H9 (cell line): ENCODE data around the gene PSMB7. TPM values are rescaled to one million over a fixed set of nuclear protein-coding genes. Genes with fewer than 3 reads are reported as not detected.
A peak's percentile ranks its signal among the peaks of the same experiment; 100 is the strongest.

Source experiments
- DNase-seq: peaks from one replicate; pipeline ENCODE4 v3.0.0-alpha.2; 2017
- H2AFZ ChIP-seq: one replicate; pipeline ENCODE4 v1.6.1; 2013; ENCODE audit warnings: mild to moderate bottlenecking, low read length, control low read depth, moderate library complexity
- H2AK5ac ChIP-seq: 2 replicates; pipeline ENCODE4 v1.6.1; 2013; ENCODE audit warnings: low read length, control low read depth, mixed read lengths; ENCODE audit not compliant: insufficient read length
- H2BK120ac ChIP-seq: one replicate; pipeline ENCODE4 v1.6.1; 2013; ENCODE audit warnings: low read depth, mild to moderate bottlenecking, low read length, control low read depth, inconsistent platforms; ENCODE audit not compliant: poor library complexity, severe bottlenecking
- H2BK12ac ChIP-seq: 2 replicates; pipeline ENCODE4 v1.6.1; 2013; ENCODE audit warnings: low read length, control low read depth, mixed read lengths, low read depth; ENCODE audit not compliant: insufficient read length
- H2BK15ac ChIP-seq: 2 replicates; pipeline ENCODE4 v1.6.1; 2013; ENCODE audit warnings: low read depth, low read length, control low read depth
- H2BK20ac ChIP-seq: one replicate; pipeline ENCODE4 v1.6.1; 2013; ENCODE audit warnings: low read depth, mild to moderate bottlenecking, low read length, control low read depth, inconsistent platforms; ENCODE audit not compliant: poor library complexity, severe bottlenecking
- H2BK5ac ChIP-seq: 2 replicates; pipeline ENCODE4 v1.6.1; 2013; ENCODE audit warnings: low read length, control low read depth, mixed read lengths; ENCODE audit not compliant: insufficient read length
- H3K14ac ChIP-seq: 2 replicates; pipeline ENCODE4 v1.6.1; 2013; ENCODE audit warnings: low read length, control low read depth; ENCODE audit not compliant: insufficient read depth
- H3K18ac ChIP-seq: 2 replicates; pipeline ENCODE4 v1.6.1; 2013; ENCODE audit warnings: low read depth, mild to moderate bottlenecking, mixed read lengths, low read length, control low read depth; ENCODE audit not compliant: insufficient read length
- H3K23ac ChIP-seq: 2 replicates; pipeline ENCODE4 v1.6.1; 2013; ENCODE audit warnings: low read length, control low read depth, mixed read lengths, low read depth; ENCODE audit not compliant: insufficient read length
- H3K23me2 ChIP-seq: 2 replicates; pipeline ENCODE4 v1.6.1; 2013; ENCODE audit warnings: low read depth, mild to moderate bottlenecking, mixed read lengths, low read length, control low read depth; ENCODE audit not compliant: insufficient read length, poor library complexity, severe bottlenecking
- H3K27ac ChIP-seq: 2 replicates; pipeline ENCODE4 v1.5.1; 2013; ENCODE audit warnings: low read length, control low read depth, mixed read lengths, low read depth; ENCODE audit not compliant: insufficient read length
- H3K27me3 ChIP-seq: 2 replicates; pipeline ENCODE4 v1.6.1; 2013; ENCODE audit warnings: low read length, control low read depth, inconsistent platforms; ENCODE audit not compliant: insufficient read depth
- H3K4ac ChIP-seq: 2 replicates; pipeline ENCODE4 v1.6.1; 2013; ENCODE audit warnings: low read depth, mild to moderate bottlenecking, control low read depth, inconsistent platforms, low read length, moderate library complexity
- H3K4me1 ChIP-seq: 2 replicates; pipeline ENCODE4 v1.6.1; 2013; ENCODE audit warnings: low read length, control low read depth, inconsistent platforms; ENCODE audit not compliant: insufficient read depth
- H3K4me2 ChIP-seq: 2 replicates; pipeline ENCODE4 v1.6.1; 2013; ENCODE audit warnings: low read length, control low read depth, mixed read lengths; ENCODE audit not compliant: insufficient read length, insufficient read depth
- H3K56ac ChIP-seq: 2 replicates; pipeline ENCODE4 v1.6.1; 2013; ENCODE audit warnings: low read depth, mild to moderate bottlenecking, mixed read lengths, low read length, control low read depth; ENCODE audit not compliant: insufficient read length
- H3K79me1 ChIP-seq: 2 replicates; pipeline ENCODE4 v1.6.1; 2013; ENCODE audit warnings: low read depth, mild to moderate bottlenecking, moderate library complexity, low read length, control low read depth, inconsistent platforms; ENCODE audit not compliant: insufficient read depth, poor library complexity, severe bottlenecking
- H3K79me2 ChIP-seq: 2 replicates; pipeline ENCODE4 v1.6.1; 2013; ENCODE audit warnings: low read length, control low read depth, inconsistent platforms; ENCODE audit not compliant: insufficient read depth
- H3K9ac ChIP-seq: 2 replicates; pipeline ENCODE4 v1.6.1; 2013; ENCODE audit warnings: low read length, control low read depth, mixed read lengths; ENCODE audit not compliant: insufficient read length; ENCODE audit errors: extremely low read depth
- H3K9me3 ChIP-seq: one replicate; pipeline ENCODE4 v1.6.1; 2013; ENCODE audit warnings: low read depth, low read length, inconsistent platforms; ENCODE audit not compliant: control insufficient read depth
- H3T11ph ChIP-seq: one replicate; pipeline ENCODE4 v1.6.1; 2013; ENCODE audit warnings: mild to moderate bottlenecking, low read length, control low read depth, inconsistent platforms
- H4K20me1 ChIP-seq: one replicate; pipeline ENCODE4 v1.6.1; 2013; ENCODE audit not compliant: control insufficient read depth, insufficient read length, insufficient read depth
- H4K5ac ChIP-seq: 2 replicates; pipeline ENCODE4 v1.6.1; 2013; ENCODE audit warnings: low read depth, mild to moderate bottlenecking, mixed read lengths, low read length, control low read depth; ENCODE audit not compliant: insufficient read length
- H4K8ac ChIP-seq: replicated peaks from 2 replicates; pipeline ENCODE4 v1.6.1; 2013; ENCODE audit warnings: low read length, control low read depth, mixed read lengths, low read depth; ENCODE audit not compliant: insufficient read length
- H4K91ac ChIP-seq: 2 replicates; pipeline ENCODE4 v1.6.1; 2013; ENCODE audit warnings: low read depth, mild to moderate bottlenecking, moderate library complexity, mixed read lengths, low read length, control low read depth; ENCODE audit not compliant: insufficient read length
- H3K27ac Mint-ChIP-seq, 3 experiments: 2 replicates in 2 of 3; 3 replicates in 1 of 3; pipeline ENCODE4 v1.8.0; 2020 to 2021; ENCODE audit warnings: mixed read lengths in 3 of 3, mild to moderate bottlenecking in 1 of 3, moderate library complexity in 1 of 3
- H3K27me3 Mint-ChIP-seq: 2 replicates; pipeline ENCODE4 v1.8.0; 2021; ENCODE audit warnings: low read depth, mild to moderate bottlenecking, moderate library complexity, mixed read lengths
- H3K36me3 Mint-ChIP-seq, 3 experiments: 2 replicates in 2 of 3; 3 replicates in 1 of 3; pipeline ENCODE4 v1.8.0; 2020 to 2021; ENCODE audit warnings: low read depth in 3 of 3, mixed read lengths in 3 of 3; ENCODE audit not compliant: insufficient read depth in 1 of 3
- H3K4me1 Mint-ChIP-seq, 2 experiments: 2 replicates each; pipeline ENCODE4 v1.8.0; 2020; ENCODE audit warnings: mixed read lengths in 2 of 2
- H3K4me3 Mint-ChIP-seq, 2 experiments: 2 replicates in 1 of 2; 3 replicates in 1 of 2; pipeline ENCODE4 v1.8.0; 2020 to 2021; ENCODE audit warnings: mild to moderate bottlenecking in 2 of 2, mixed read lengths in 2 of 2, moderate library complexity in 1 of 2
- H3K9me3 Mint-ChIP-seq, 2 experiments: 2 replicates in 1 of 2; 3 replicates in 1 of 2; pipeline ENCODE4 v1.8.0; 2020; ENCODE audit warnings: mild to moderate bottlenecking in 2 of 2, mixed read lengths in 2 of 2, moderate library complexity in 1 of 2
- CTCF ChIP-seq: fragments of 200-600 bp; sonication (generic); conservative IDR thresholded peaks from 3 replicates; pipeline ENCODE4 v1.8.0; 2021; ENCODE audit warnings: antibody characterized with exemption, mild to moderate bottlenecking
- WGBS: extraction: QIAGEN DNeasy Blood & Tissue Kit; methylation state at CpG from one replicate; pipeline ENCODE4 v1.1.7; 2013; ENCODE audit warnings: missing lambda C conversion rate, low lambda C conversion rate, mixed read lengths; ENCODE audit not compliant: insufficient read length; ENCODE audit errors: extremely low coverage; 5-methylcytosine and 5-hydroxymethylcytosine counted together
- total RNA-seq: library from RNA; stranded (reverse); gene quantifications from 2 replicates; pipeline ENCODE4 v1.2.1, GENCODE V29; 2021

PSMB7 gene
- total RNA-seq, 1 experiment from 2014 or later, result 209 TPM

- Histone ChIP-seq H3K4me1 (no peaks in the 10 kb centered on the region), H3K79me1 (no peaks in the 10 kb centered on the region), H3K9ac (no peak overlapping the region), H2AK5ac (no peak overlapping the region), H2AFZ (no peak overlapping the region), H2BK5ac (no peak overlapping the region), H3K14ac (no peak overlapping the region), H2BK120ac (no peak overlapping the region), H4K5ac (no peak overlapping the region), H3T11ph (no peak overlapping the region), H4K8ac (no peak overlapping the region), H3K23ac (no peak overlapping the region), H4K20me1 (no peaks in the 10 kb centered on the region), H3K27ac (no peak overlapping the region), H3K4ac (no peak overlapping the region), H3K27me3 (no peaks in the 10 kb centered on the region), H3K4me2 (no peak overlapping the region), H2BK20ac (no peak overlapping the region), H4K91ac (no peak overlapping the region), H3K56ac (no peak overlapping the region), H3K18ac (no peak overlapping the region), H2BK15ac (no peak overlapping the region), H2BK12ac (no peak overlapping the region), H3K9me3 (no peaks in the 10 kb centered on the region), H3K79me2 (no peaks in the 10 kb centered on the region), H3K23me2 (no peaks in the 10 kb centered on the region)
- no peak for TF ChIP-seq CTCF
- Mint-ChIP-seq H3K4me1 (peaks cover 0 to 12% of the 10 kb centered on the region in 2 experiments; a peak in 2 of 4 replicates), H3K9me3 (no peaks in the 10 kb centered on the region), H3K27me3 (no peaks in the 10 kb centered on the region), H3K4me3 (no peak overlapping the region), H3K36me3 (peaks cover 21 to 51% (median 49%) of the 10 kb centered on the region in 3 experiments; a peak in 6 of 7 replicates), H3K27ac (peak overlapping the region in 1 of 3 experiments; percentile 36; a peak in 1 of 7 replicates)
- no peak for DNase-seq
- no CpG with 5 or more reads among the region's 16 CpGs for WGBS
Observed at GRCh38 chr9:124350494-124351263, 64.6 kb downstream of the PSMB7 start.
